Measurements from ENCODE around the gene MGRN1.

GRCh38 chr16:4639899-4640509, 15.4 kb downstream of the MGRN1 start:
- TF ChIP-seq, protein P1, sequence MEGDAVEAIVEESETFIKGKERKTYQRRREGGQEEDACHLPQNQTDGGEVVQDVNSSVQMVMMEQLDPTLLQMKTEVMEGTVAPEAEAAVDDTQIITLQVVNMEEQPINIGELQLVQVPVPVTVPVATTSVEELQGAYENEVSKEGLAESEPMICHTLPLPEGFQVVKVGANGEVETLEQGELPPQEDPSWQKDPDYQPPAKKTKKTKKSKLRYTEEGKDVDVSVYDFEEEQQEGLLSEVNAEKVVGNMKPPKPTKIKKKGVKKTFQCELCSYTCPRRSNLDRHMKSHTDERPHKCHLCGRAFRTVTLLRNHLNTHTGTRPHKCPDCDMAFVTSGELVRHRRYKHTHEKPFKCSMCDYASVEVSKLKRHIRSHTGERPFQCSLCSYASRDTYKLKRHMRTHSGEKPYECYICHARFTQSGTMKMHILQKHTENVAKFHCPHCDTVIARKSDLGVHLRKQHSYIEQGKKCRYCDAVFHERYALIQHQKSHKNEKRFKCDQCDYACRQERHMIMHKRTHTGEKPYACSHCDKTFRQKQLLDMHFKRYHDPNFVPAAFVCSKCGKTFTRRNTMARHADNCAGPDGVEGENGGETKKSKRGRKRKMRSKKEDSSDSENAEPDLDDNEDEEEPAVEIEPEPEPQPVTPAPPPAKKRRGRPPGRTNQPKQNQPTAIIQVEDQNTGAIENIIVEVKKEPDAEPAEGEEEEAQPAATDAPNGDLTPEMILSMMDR (conservative IDR thresholded peaks at IDR 0.05; ENCODE audit: low read depth, low read length) = no peak
- TF ChIP-seq EZH2phosphoT487 (IDR thresholded peaks at IDR 0.05; ENCODE audit: borderline replicate concordance, low read length) = no peak
- TF ChIP-seq EZH2 (IDR thresholded peaks at IDR 0.05; ENCODE audit: low read length, unreplicated experiment) = no peak
